Tibial nerve (tissue), 4 donors: ENCODE results near the gene GCNT2.

Experiments used
- CTCF ChIP-seq, 5 experiments: fragments of 200-600 bp in 3 of 5; fragments of 450-650 bp in 2 of 5; sonication (generic) in 3 of 5; IDR thresholded peaks; one replicate each; pipeline ENCODE4 v1.5.1; 2016 to 2019; ENCODE audit warnings: antibody characterized with exemption in 5 of 5, mild to moderate bottlenecking in 3 of 5, moderate library complexity in 2 of 5
- EP300 ChIP-seq, 2 donors: sonication (generic); formaldehyde crosslinking; IDR thresholded peaks; one replicate each; pipeline ENCODE4 v1.6.1; 2017; ENCODE audit warnings: antibody characterized with exemption in 2 of 2, mild to moderate bottlenecking in 1 of 2

- TF ChIP-seq EP300 (IDR thresholded peaks at IDR 0.05): no peak
- no peak for TF ChIP-seq CTCF (IDR thresholded peaks at IDR 0.05)
Measured at GRCh38 chr6:10591422-10592160, 70.4 kb downstream of the GCNT2 start.
